A549 (cell line): ENCODE results near the gene FHIT.

Source experiments
- BHLHE40 ChIP-seq: IDR thresholded peaks from 2 replicates; pipeline ENCODE4 v1.6.1; 2012; ENCODE audit warnings: low read depth, low read length, inconsistent platforms
- CTCF ChIP-seq: fragments of >200 bp; sonication (Bioruptor Twin); formaldehyde crosslinking; IDR thresholded peaks from 3 replicates; pipeline ENCODE4 v1.5.1; 2016
- EP300 ChIP-seq, 2 experiments: fragments of >200 bp; sonication (Bioruptor Twin); formaldehyde crosslinking; IDR thresholded peaks; 2 replicates in 1 of 2; 3 replicates in 1 of 2; pipeline ENCODE4 v1.6.1; 2016 to 2017
- ESRRA ChIP-seq: fragments of 150-350 bp; IDR thresholded peaks from 2 replicates; pipeline ENCODE4 v1.6.1; 2014; ENCODE audit warnings: mild to moderate bottlenecking, low read length, borderline replicate concordance
- JUN ChIP-seq, 2 experiments: fragments of >200 bp; sonication (Bioruptor Twin); formaldehyde crosslinking; IDR thresholded peaks; 2 replicates in 1 of 2; 3 replicates in 1 of 2; pipeline ENCODE4 v1.6.1; 2016 to 2017
- MAX ChIP-seq: IDR thresholded peaks from 2 replicates; pipeline ENCODE4 v1.6.1; 2012
- MYC ChIP-seq: IDR thresholded peaks from 2 replicates; pipeline ENCODE4 v1.6.1; 2012; ENCODE audit warnings: mild to moderate bottlenecking, inconsistent platforms, low read length, improper control_type of control experiment, borderline replicate concordance
- POLR2A ChIP-seq: IDR thresholded peaks from 2 replicates; pipeline ENCODE4 v1.6.1; 2012; ENCODE audit warnings: mild to moderate bottlenecking, low read length
- RAD21 ChIP-seq, 2 experiments: fragments of >200 bp in 1 of 2; sonication (Bioruptor Twin) in 1 of 2; formaldehyde crosslinking in 1 of 2; IDR thresholded peaks in 1 of 2; conservative IDR thresholded peaks in 1 of 2; 2 replicates in 1 of 2; 3 replicates in 1 of 2; pipeline ENCODE4 v1.6.1; 2012 to 2018; ENCODE audit warnings: inconsistent platforms in 1 of 2
- RFX5 ChIP-seq: fragments of 450-650 bp; IDR thresholded peaks from 2 replicates; pipeline ENCODE4 v1.7.1; 2014; ENCODE audit warnings: antibody characterized with exemption, mild to moderate bottlenecking, moderate library complexity

- TF ChIP-seq POLR2A (no peak), MYC (no peak), CTCF (no peak), EP300 (IDR thresholded peaks at IDR 0.05) (no peak), MAX (no peak), RAD21 (conservative IDR thresholded peaks at IDR 0.05 in 1 of 2, IDR thresholded peaks at IDR 0.05 in 1 of 2) (no peak), JUN (IDR thresholded peaks at IDR 0.05) (no peak), RFX5 (no peak), BHLHE40 (no peak), ESRRA (no peak)
Measured at GRCh38 chr3:60225848-60226247, 1025.4 kb downstream of the FHIT start.
